ENCODE measurements around the gene GRIPAP1.

Gene GRIPAP1

GRCh38 chrX:48923771-48924170 is 78.3 kb downstream of the GRIPAP1 start:
- DNase-seq (ENCODE audit: low spot score), result no peak

Measured in ecto neural progenitor cell (in vitro differentiated cells).